ENCODE data around the gene RAPGEFL1.
"Not testable (repeated sequence)": the region's sequence is repeated elsewhere in the genome, so short reads cannot be mapped to it uniquely, and the experiment has no call there.

RAPGEFL1 gene

GRCh38 chr17:40173778-40174135 lies 3.5 kb upstream of the RAPGEFL1 start:
- DNase-seq (ENCODE audit: low spot score) = no peak

DNA sequence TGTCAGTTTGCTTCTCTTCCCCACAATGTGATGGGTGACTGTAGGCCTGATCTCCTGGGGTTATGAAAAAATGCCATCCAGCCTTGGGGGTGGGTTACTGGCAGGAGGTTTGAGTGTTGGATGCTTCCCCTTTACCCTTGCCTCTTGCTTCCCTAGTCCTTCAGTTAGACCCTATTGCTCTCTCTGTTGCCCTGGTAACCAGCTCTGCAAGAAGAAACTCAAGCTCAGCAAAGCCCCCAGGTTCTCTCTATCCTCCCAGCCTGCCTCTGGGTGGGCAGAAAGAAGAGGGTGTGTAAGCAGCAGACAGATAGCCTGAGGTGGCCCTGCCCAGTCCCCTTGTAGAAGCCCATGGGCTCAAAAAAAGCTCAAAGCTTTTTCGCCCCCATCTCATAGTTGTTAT lies 2.8 kb upstream of the RAPGEFL1 start:
- no peak for DNase-seq (ENCODE audit: low spot score)

DNA sequence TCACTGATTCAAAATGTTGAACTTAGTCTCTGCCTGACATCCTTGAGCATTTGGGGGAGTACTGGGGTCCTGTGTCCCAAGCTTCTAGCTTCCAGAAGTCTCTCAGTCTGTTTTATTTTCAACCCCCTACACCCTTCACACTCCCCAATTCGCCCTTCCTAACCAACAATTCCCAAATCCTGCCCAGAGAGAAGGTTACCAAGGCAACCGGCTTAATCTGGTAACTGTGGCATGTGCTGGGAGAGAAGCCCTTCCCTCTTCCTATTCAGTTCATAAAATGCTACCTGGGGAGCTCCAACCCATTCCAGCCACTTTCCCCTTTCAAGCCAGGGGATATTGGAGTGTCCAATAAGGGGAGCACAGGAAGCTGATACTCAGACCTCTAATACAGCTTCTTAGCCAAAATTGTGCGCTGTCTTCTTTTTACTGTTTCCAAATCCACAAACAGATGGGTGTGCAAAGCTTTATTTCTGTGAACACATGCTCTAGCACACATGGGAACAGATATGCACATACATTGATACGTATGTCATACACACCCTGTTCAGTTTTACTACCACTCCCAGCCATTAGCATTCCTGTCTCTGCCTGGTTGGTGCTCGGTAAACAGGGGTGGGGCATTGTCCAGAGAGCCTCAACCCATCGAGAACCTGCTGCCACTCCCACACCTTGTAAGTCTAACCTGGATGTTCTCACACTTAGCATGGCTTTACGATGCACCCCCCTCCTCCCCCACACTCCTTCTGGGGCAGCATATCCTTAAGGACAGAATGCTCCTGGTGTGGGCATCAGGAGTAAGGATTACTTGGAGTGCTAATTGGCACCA lies 1.1 kb upstream of the RAPGEFL1 start:
- DNase-seq (ENCODE audit: low spot score) = no peak

- DNase-seq (ENCODE audit: low spot score) = no peak
Observed at GRCh38 chr17:40176754-40177110, 538 bp upstream of the RAPGEFL1 start.

GRCh38 chr17:40178021-40178601 lies 841 bp downstream of the RAPGEFL1 start:
- no peak for DNase-seq (ENCODE audit: low spot score)

DNA sequence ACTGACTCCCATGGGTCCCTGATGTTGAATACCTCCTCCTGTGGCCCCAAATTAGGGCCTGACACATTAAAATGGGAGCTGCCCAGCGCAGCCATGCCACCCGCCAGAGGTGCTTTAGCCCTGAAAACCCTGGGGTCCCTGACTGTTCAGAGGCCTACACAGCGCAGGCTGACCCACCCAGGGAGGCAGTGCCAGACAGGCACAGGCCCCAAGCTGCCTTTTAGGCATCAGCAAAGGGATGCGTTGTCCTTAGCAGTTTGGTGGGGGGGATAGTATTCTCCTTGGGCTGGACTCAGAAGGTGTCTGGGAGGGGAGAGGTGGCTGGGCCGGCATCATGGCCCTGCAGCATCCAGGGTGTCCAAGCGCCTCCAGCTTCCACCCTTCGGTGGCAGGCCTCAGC lies 1.4 kb downstream of the RAPGEFL1 start:
- no peak for DNase-seq (ENCODE audit: low spot score)

DNA sequence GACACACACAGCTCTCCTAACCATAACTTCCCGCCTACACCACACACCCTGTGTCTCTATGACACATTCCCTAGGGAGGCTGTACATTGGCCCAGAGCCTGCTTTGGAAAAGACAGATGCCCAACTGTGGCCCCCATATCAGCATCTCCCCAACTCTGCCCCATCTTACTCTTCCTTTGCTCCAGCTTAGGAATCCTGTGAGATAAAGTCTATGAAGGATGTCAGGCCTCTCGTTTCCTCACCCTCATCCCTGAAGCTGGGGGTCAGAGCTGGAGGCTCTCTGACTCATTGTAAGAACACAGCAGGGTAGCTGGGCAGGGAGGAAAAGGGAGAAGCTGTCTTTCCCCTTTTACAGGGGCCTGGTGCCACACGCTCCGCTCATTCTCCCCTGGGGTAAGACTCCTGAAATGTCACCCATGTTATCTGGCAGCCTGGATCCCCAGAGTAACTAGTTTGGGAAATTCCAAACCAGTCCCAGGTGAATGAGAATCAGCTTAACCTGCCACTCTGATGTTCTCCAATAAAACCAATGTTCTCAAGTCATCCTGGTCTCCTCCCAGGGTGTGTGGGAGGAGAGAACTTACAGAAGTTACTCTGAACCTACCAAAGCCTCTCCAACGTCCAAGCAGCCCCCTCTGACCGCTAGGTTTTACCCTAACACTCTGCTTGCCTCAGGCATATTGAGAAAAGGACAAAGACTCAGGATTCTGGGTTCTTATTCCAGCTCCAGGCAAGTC lies 2.8 kb downstream of the RAPGEFL1 start:
- DNase-seq (ENCODE audit: low spot score) = no peak

- DNase-seq (ENCODE audit: low spot score) = no peak
Observed at GRCh38 chr17:40180694-40181093, 3.4 kb downstream of the RAPGEFL1 start.

DNA sequence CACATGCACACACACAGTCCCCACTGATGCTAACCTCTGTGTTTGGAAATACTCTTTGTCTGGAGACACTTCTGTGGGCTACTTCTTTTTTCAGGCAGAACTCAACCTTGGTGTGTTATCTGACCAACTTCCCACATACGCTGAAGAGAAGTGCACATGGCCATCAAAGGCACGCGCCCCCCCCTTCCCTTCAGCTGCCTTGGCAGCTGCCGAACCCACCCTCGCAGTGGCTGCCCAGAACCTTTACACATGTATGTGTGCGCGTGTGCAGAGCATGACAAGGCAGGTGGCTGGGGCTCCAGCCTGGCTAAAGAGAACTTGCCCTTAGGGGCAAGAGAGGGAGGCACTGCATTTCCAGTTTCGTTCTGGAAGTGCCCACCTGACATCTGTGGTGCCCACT lies 3.9 kb downstream of the RAPGEFL1 start:
- DNase-seq (ENCODE audit: low spot score) = no peak

DNA sequence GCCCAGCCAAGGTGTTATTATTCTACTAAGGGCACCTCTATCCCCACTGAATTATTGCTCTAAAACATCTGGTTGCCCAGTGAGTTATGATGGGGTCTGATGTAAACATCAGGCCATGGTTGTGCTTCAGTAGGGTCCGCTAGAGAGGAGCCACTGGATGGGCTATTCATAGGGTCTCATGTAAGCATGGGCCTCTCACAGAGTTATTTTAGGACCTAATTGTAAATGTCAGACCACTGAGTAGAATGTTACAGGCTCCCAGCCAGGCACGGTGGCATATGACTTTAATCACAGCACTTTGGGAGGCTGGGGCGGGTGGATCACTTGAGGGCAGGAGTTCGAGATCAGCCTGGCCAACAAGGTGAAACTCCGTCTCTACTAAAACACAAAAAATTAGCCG lies 5.3 kb downstream of the RAPGEFL1 start:
- no peak for DNase-seq (ENCODE audit: low spot score)

DNA sequence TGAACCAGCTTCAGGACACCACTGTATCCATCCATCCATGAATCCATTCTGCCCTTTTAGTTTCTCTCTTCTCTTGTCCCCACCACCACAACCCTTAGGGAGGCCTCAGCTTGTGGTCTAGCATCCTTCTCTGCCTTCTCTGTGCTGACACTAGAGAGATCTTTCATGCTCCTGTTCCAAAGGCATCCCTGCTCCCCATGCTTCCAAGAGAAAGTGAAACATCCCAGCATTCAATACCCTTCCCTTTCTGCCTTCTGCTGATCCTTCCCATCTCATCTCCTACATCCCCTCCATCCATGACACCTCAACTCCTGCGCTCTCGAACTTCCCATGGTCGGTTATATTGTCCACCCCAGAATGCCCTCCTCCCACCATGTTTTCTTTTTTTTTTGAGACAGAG lies 10.0 kb downstream of the RAPGEFL1 start:
- DNase-seq (ENCODE audit: low spot score) = no peak

DNA sequence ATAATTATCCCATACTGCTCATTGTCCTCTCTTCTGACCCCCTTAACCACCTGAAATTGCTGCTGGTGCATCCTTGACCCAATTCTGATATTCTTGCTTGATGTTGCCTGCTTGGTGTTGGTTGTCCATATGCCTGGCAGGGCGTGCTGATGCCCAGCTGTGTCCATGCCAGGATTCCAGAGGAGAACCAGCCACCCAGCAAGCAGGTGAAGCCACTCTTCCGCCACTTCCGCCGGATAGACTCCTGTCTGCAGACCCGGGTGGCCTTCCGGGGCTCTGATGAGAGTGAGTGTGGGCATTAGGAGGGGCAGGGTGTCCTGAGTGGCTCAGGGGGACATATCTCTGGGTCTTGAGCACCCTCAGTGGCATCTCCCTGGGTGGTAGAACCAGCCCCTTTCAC lies 11.4 kb downstream of the RAPGEFL1 start:
- no peak for DNase-seq (ENCODE audit: low spot score)

GRCh38 chr17:40190197-40191021 lies 13.1 kb downstream of the RAPGEFL1 start:
- no peak for DNase-seq (ENCODE audit: low spot score)

DNA sequence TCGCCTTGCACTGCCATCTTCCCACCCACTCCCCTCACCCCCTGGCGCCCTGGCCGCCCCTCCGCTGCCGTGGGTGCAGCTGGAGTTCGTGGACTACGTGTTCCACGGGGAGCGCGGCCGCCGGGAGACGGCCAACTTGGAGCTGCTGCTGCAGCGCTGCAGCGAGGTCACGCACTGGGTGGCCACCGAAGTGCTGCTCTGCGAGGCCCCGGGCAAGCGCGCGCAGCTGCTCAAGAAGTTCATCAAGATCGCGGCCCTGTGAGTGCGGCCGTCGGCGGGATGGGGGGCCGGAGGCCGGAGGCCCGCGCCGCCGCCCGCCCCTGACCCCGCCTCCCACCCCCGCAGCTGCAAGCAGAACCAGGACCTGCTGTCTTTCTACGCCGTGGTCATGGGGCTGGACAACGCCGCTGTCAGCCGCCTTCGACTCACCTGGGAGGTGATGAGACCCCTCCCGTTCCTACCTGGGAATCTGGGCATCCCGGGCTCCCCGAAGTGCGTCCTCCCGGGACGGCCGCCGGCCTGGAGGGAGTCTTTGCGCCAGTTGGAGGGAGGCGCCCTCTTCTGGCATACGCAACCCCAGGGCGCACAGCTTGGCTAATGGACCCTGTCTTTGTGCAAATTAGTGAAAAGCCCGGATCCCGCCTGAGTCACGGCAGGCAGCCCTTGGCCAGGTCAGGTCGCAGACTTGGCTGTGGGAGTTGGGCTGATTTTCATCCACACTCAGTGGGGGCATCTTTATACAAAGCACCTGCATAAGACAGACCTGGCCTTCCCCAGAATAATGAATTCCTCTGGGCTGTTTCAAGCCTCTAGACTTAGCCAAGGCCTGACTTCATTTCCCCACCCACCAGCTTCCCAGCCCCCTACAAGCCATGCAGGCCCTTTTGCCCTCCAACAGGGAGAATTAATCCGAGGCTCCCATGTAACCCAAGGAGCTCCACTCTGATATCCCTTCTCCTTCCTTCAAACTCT lies 14.3 kb downstream of the RAPGEFL1 start:
- DNase-seq (ENCODE audit: low spot score) = peak; percentile 69

DNA sequence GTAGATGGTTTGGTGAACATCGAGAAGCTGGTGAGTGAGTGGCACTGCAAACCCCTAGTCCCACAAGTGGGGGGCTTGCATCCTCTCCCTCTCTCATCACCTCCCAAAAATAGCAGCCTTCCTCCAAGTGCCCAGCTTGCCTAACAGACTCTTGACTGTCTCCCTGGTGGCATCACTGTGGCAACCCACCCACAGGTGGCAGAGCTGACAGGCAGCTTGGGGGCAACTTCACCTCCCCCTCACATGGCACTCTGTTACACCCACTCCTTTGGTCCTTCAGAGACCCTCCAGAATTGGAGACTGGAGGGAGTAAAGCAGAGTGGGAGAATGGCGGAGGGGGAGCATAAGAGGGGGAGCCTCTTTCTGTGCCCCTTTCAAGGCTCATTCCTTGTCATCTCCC lies 15.7 kb downstream of the RAPGEFL1 start:
- DNase-seq (ENCODE audit: low spot score) = no peak

GRCh38 chr17:40194821-40195220 lies 17.6 kb downstream of the RAPGEFL1 start:
- DNase-seq (ENCODE audit: low spot score) = no peak

DNA sequence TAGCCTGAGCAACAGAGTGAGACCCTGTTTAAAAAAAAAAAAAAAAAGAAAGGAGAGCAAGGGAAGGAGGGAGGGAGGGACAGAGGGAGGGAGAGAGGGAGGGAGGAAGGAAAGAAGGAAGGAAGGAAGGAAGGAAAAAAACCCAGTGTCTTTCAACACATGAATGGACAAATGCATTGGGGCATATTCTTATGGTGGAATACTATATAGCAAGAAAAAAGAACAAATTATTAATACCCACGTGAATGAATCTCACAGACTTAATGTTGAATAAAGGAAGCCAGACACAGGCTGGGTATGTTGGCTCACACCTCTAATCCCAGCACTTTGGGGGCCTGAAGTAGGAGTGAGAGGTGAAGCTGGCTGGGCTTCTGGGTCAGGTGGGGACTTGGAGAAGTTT lies 20.3 kb downstream of the RAPGEFL1 start:
- DNase-seq (ENCODE audit: low spot score) = no peak

DNA sequence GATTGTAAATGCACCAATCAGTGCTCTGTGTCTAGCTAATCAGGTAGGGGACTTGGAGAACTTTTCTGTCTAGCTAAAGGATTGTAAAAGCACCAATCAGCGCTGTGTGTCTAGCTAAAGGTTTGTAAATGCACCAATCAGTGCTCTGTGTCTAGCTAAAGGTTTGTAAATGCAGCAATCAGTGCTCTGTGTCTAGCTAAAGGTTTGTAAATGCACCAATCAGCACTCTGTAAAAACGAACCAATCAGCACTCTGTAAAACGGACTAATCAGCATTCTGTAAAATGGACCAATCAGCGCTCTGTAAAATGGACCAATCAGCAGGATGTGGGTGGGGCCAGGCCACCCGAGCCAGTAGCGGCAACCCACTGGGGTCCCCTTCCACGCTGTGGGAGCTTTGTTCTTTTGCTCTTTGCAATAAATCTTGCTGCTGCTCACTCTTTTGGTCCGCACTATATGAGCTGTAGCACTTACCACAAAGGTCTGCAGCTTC lies 20.7 kb downstream of the RAPGEFL1 start:
- not testable (repeated sequence) for DNase-seq (ENCODE audit: low spot score)

DNA sequence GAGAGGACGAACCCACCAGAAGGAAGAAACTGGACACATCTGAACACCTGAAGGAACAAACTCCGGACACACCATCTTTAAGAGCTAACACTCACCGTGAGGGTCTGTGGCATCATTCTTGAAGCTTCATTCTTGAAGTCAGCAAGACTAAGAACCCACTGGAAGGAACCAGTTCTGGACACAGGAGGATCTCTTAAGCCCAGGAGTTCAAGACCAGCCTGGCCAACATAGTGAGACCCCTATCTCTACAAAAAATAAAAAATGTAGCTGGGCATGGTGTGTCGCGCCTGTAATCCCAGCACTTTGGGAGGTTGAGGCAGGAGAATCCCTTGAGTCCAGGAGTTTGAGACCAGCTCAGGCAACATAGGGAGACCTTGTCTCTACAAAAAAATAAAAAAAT lies 21.3 kb downstream of the RAPGEFL1 start:
- no peak for DNase-seq (ENCODE audit: low spot score)

DNA sequence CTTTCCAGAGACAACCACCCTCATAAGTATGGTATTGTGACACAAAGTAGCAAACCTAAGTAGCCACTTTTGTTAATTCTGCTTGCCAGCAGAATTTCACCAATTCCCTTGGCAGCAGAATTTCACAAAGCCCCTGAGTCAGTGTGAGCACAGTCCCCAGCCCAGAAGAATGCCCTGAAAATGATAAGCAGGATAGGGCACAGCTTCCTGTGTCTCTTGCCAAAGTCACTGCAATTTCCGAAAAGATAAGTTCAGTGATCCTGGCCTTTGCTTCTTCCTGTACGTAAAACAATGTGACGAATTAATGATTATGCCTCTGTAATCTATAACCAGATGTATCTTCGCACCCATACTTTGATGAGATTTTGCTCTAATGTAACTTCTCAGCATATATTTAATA lies 25.9 kb downstream of the RAPGEFL1 start:
- peak; percentile 53 for DNase-seq (ENCODE audit: low spot score)

DNA sequence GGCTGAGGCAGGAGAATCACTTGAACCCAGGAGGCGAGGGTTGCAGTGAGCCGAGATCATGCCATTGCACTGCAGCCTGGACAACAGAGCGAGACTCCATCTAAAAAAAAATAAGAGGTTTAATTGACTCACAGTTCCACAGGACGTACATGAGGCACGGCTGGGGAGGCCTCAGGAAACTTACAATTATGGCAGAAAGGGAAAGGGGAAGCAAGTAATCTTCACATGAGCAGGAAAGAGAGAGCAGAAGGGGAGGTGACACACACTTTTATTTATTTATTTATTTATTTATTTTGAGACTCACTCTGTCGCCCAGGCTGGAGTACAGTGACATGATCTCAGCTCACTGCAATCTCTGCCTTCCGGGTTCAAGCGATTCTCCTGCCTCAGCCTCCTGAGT lies 28.9 kb downstream of the RAPGEFL1 start:
- DNase-seq (ENCODE audit: low spot score) = peak; percentile 46

Measured in kidney capillary endothelial cell (primary cell).